VCaP (cell line): ENCODE results near the gene FAM181B.
"Not testable (repeated sequence)": the region's sequence is repeated elsewhere in the genome, so short reads cannot be mapped to it uniquely, and the experiment has no call there.

ENCODE experiments used
- H3K27ac ChIP-seq: fragments of 450-650 bp; 2 replicates; pipeline ENCODE4 v1.5.1; 2017
- CTCF ChIP-seq: fragments of 450-650 bp; conservative IDR thresholded peaks from 2 replicates; pipeline ENCODE4 v1.5.1; 2017; ENCODE audit warnings: mild to moderate bottlenecking, moderate library complexity

FAM181B gene

GRCh38 chr11:82701847-82702520, 31.7 kb downstream of the FAM181B start:
- TF ChIP-seq CTCF = peak; percentile 78
- no peak overlapping the region for H3K27ac ChIP-seq

- no peak overlapping the region for H3K27ac ChIP-seq
- TF ChIP-seq CTCF = no peak
Measured at GRCh38 chr11:82698576-82699352, 34.9 kb downstream of the FAM181B start.

- no peak overlapping the region for H3K27ac ChIP-seq
- TF ChIP-seq CTCF = no peak
Measured at GRCh38 chr11:82692981-82693380, 40.7 kb downstream of the FAM181B start.

- not testable (repeated sequence) for H3K27ac ChIP-seq
Measured at GRCh38 chr11:82689347-82689746, 44.3 kb downstream of the FAM181B start.

GRCh38 chr11:82686211-82686610, 47.5 kb downstream of the FAM181B start:
- TF ChIP-seq CTCF = no peak
- no peak overlapping the region for H3K27ac ChIP-seq

GRCh38 chr11:82683029-82683428, 50.6 kb downstream of the FAM181B start:
- TF ChIP-seq CTCF = no peak
- H3K27ac ChIP-seq = peak overlapping the region; percentile 57

GRCh38 chr11:82682003-82682751, 51.5 kb downstream of the FAM181B start:
- TF ChIP-seq CTCF = peak; percentile 74
- peak overlapping the region; percentile 57 for H3K27ac ChIP-seq
